Measurements from ENCODE around the gene MYO3B. TPM values are rescaled to one million over a fixed set of nuclear protein-coding genes. Genes with fewer than 3 reads are reported as not detected.
"Not testable (repeated sequence)": the region's sequence is repeated elsewhere in the genome, so short reads cannot be mapped to it uniquely, and the experiment has no call there.

Gene MYO3B
- total RNA-seq, 1 donor from 2014 or later: 9.1 TPM

- DNase-seq (ENCODE audit: low spot score in 2 of 2, unreplicated experiment in 2 of 2): no peak
- TF ChIP-seq, protein P1, sequence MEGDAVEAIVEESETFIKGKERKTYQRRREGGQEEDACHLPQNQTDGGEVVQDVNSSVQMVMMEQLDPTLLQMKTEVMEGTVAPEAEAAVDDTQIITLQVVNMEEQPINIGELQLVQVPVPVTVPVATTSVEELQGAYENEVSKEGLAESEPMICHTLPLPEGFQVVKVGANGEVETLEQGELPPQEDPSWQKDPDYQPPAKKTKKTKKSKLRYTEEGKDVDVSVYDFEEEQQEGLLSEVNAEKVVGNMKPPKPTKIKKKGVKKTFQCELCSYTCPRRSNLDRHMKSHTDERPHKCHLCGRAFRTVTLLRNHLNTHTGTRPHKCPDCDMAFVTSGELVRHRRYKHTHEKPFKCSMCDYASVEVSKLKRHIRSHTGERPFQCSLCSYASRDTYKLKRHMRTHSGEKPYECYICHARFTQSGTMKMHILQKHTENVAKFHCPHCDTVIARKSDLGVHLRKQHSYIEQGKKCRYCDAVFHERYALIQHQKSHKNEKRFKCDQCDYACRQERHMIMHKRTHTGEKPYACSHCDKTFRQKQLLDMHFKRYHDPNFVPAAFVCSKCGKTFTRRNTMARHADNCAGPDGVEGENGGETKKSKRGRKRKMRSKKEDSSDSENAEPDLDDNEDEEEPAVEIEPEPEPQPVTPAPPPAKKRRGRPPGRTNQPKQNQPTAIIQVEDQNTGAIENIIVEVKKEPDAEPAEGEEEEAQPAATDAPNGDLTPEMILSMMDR (IDR thresholded peaks at IDR 0.05; ENCODE audit: unreplicated experiment): no peak
- H3K9me3 Mint-ChIP-seq: peaks cover 15% of the 10 kb centered on the region
- H3K27me3 Mint-ChIP-seq (ENCODE audit: low read depth): peaks cover 5% of the 10 kb centered on the region
- H3K4me1 Mint-ChIP-seq: no peaks in the 10 kb centered on the region
- H3K27ac Mint-ChIP-seq: no peak overlapping the region
- H3K36me3 Mint-ChIP-seq: peaks cover 4% of the 10 kb centered on the region
- H3K4me3 Mint-ChIP-seq: no peak overlapping the region
Measured at GRCh38 chr2:170276925-170277629, 99.1 kb downstream of the MYO3B start.

DNA sequence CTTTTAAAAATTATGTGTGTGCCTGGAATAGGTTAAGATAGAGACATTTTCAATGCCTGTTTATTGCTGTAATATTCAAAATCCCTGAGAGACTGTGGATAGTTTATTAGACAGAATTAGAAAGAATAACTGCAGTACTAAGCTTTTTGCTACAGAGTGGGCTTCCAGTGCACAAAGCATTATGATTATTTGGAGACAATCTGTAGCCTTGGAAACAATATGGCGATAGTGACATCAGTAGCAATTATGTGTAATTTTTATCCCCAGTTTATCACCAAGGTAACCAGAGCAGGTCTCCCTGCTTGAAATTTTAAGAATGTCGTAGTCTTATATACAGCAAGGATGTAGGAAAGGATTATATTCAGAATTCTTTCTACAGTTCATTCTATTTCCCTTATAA is 100.0 kb downstream of the MYO3B start:
- peaks cover 15% of the 10 kb centered on the region for H3K9me3 Mint-ChIP-seq
- no peaks in the 10 kb centered on the region for H3K4me1 Mint-ChIP-seq
- DNase-seq (ENCODE audit: low spot score in 2 of 2, unreplicated experiment in 2 of 2): no peak
- TF ChIP-seq, protein P1 (IDR thresholded peaks at IDR 0.05; ENCODE audit: unreplicated experiment): no peak
- H3K36me3 Mint-ChIP-seq: peaks cover 4% of the 10 kb centered on the region
- peaks cover 5% of the 10 kb centered on the region for H3K27me3 Mint-ChIP-seq (ENCODE audit: low read depth)
- H3K4me3 Mint-ChIP-seq: no peak overlapping the region
- no peak overlapping the region for H3K27ac Mint-ChIP-seq

DNA sequence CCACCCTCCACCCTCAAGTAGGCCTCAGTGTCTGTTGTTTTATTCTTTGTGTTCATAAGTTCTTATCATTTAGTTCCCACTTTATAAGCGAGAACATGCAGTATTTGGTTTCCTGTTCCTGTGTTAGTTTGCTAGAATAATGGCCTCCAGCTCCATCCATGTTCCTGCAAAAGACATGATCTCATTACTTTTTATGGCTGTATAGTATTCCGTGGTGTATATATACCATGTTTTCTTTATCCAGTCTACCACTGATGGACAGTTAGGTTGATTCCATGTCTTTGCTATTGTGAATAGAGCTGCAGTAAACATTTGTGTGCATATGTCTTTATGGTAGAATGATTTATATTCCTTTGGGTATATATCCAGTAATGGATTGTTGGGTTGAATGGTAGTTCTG is 101.7 kb downstream of the MYO3B start:
- not testable (repeated sequence) for H3K27ac Mint-ChIP-seq; H3K4me3 Mint-ChIP-seq; DNase-seq (ENCODE audit: low spot score in 2 of 2, unreplicated experiment in 2 of 2); H3K27me3 Mint-ChIP-seq (ENCODE audit: low read depth); H3K4me1 Mint-ChIP-seq; H3K36me3 Mint-ChIP-seq
- peaks cover 15% of the 10 kb centered on the region for H3K9me3 Mint-ChIP-seq

DNA sequence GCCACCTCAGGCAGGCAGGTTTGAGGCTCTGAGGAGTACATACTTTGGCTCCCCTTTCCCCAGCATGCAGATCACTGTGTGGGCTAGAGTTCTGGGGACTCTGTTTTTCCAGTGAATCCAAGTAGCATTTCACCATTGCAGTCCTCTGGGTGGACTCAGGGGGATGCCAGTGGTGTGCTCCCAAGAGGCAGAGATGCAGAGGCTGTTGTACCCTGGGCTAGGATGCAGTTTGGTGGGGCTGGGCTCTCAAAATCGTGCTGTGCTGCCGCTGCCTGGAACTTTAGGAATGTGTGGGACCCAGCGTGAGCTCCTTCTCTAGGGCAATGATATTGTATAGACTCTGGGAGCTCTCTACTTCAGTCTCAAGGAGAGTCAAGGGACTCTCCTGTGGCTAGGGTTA is 104.9 kb downstream of the MYO3B start:
- Mint-ChIP-seq H3K9me3 (peaks cover 27% of the 10 kb centered on the region), H3K27me3 (ENCODE audit: low read depth) (peaks cover 3% of the 10 kb centered on the region), H3K36me3 (peaks cover 4% of the 10 kb centered on the region), H3K4me1 (no peaks in the 10 kb centered on the region), H3K27ac (no peak overlapping the region), H3K4me3 (no peak overlapping the region)
- TF ChIP-seq, protein P1 (IDR thresholded peaks at IDR 0.05; ENCODE audit: unreplicated experiment): no peak
- DNase-seq (ENCODE audit: low spot score in 2 of 2, unreplicated experiment in 2 of 2): no peak

- no peak overlapping the region for H3K27ac Mint-ChIP-seq
- peaks cover 4% of the 10 kb centered on the region for H3K36me3 Mint-ChIP-seq
- peaks cover 10% of the 10 kb centered on the region for H3K27me3 Mint-ChIP-seq (ENCODE audit: low read depth)
- H3K9me3 Mint-ChIP-seq: peaks cover 41% of the 10 kb centered on the region
- H3K4me3 Mint-ChIP-seq: no peak overlapping the region
- TF ChIP-seq, protein P1 (IDR thresholded peaks at IDR 0.05; ENCODE audit: unreplicated experiment): no peak
- no peak for DNase-seq (ENCODE audit: low spot score in 2 of 2, unreplicated experiment in 2 of 2)
- H3K4me1 Mint-ChIP-seq: no peaks in the 10 kb centered on the region
Measured at GRCh38 chr2:170284205-170284604, 106.3 kb downstream of the MYO3B start.

GRCh38 chr2:170288859-170289258 is 110.9 kb downstream of the MYO3B start:
- Mint-ChIP-seq H3K27me3 (ENCODE audit: low read depth) (peaks cover 13% of the 10 kb centered on the region), H3K9me3 (peaks cover 61% of the 10 kb centered on the region), H3K36me3 (peaks cover 6% of the 10 kb centered on the region), H3K4me1 (no peaks in the 10 kb centered on the region), H3K27ac (no peak overlapping the region), H3K4me3 (no peak overlapping the region)
- no peak for DNase-seq (ENCODE audit: low spot score in 2 of 2, unreplicated experiment in 2 of 2)
- TF ChIP-seq, protein P1 (IDR thresholded peaks at IDR 0.05; ENCODE audit: unreplicated experiment): no peak
